GM12891 (cell line): Measurements from ENCODE around the gene DDN.

Experiments
- PAX5 ChIP-seq: IDR thresholded peaks from 2 replicates; pipeline ENCODE4 v1.6.1; 2011; ENCODE audit warnings: low read length, moderate library complexity, mild to moderate bottlenecking; ENCODE audit not compliant: insufficient read depth, severe bottlenecking
- POLR2A ChIP-seq: IDR thresholded peaks from 2 replicates; pipeline ENCODE4 v1.6.1; 2011; ENCODE audit warnings: low read depth, low read length, control low read depth
- POLR2AphosphoS5 ChIP-seq: IDR thresholded peaks from 2 replicates; pipeline ENCODE4 v1.6.1; 2011; ENCODE audit warnings: low read depth, low read length, control low read depth
- TAF1 ChIP-seq: IDR thresholded peaks from 2 replicates; pipeline ENCODE4 v1.6.1; 2011; ENCODE audit warnings: low read depth, low read length, control low read depth

DNA sequence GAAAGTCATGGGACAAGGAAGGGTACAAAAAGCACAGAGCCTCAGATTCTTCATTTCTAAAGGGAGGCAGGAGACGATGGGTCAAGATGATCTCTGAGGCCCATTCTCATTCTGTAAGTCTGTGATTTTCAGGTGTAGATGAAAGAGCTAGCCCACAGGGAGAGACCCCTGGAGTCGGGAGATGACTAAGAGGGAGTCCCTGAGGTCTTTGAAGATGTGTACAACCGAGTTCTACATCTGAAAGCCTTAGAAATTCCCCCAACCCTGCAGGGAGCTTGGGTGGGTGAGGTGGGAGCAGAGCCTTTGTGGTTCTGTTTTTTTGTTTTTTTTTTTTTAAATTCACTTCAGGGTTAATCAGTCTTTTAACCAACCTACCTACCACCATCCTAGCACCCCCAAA, 30.7 kb downstream of the DDN start:
- TF ChIP-seq POLR2A (no peak), TAF1 (no peak), PAX5 (no peak), POLR2AphosphoS5 (no peak)
